ENCODE measurements around the gene COL6A3.

Gene COL6A3

GRCh38 chr2:237441605-237442274 lies 27.8 kb upstream of the COL6A3 start:
- DNase-seq, result no peak

GRCh38 chr2:237440819-237441281 lies 26.9 kb upstream of the COL6A3 start:
- DNase-seq, result no peak

DNA sequence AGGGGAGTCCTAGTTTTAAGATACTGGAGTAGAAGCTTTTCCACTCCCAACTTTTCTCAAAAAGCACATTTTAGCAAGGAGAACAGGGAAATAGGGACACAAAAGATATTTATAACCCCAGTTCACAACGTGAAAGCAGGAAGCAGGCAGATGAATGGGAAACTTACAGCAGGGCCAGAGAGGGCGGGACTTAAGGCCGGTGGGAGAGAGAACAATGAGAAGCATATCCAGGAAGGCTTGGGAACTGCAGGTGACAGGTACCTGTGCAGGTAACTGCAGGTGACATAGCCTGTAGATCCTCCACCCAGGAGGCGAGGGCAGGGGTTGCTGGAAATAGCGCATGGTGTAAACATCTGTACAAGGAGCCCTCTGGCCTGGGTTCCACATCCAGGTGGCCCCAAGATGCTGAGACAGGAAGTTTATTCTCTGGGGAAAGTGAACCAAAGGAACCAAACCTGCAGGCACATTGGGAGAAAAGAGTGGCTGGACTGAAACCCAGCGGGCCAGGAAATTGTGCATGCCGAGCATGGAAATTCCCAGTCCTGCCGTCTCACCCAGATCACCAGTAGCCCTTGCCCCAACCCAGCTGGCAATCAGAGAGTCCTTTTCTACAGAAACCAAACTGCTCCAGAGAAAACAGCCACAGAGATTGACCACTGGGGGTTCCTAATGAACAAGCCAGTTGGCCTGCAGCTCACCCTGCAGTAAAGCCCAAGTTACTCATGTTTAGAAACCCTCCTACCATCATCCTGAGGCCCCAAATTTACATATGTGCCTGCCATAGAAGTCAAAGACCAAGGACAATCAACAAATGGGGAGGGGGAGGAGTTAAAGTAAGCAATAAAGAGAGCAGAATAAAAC lies 24.3 kb upstream of the COL6A3 start:
- DNase-seq, result no peak

DNA sequence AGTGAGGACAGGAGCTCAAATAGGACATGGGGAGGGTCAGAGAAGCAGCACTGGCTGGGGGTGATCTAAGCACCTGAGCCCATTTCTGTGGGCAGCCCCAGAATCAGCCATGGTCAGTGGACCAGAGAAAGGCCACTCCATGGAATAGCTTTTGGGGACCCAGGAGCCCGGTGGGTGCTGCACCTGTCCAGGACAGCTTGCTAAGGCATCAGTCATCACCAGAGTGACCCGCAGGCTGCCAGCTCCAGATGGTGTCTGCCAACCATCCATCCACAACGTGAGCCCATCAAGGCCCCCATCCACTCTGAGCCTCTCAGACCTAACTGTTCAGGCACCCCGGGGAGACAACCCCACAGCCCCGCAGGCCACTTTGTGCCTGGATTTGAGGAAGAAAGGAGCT lies 23.6 kb upstream of the COL6A3 start:
- no peak for DNase-seq

DNA sequence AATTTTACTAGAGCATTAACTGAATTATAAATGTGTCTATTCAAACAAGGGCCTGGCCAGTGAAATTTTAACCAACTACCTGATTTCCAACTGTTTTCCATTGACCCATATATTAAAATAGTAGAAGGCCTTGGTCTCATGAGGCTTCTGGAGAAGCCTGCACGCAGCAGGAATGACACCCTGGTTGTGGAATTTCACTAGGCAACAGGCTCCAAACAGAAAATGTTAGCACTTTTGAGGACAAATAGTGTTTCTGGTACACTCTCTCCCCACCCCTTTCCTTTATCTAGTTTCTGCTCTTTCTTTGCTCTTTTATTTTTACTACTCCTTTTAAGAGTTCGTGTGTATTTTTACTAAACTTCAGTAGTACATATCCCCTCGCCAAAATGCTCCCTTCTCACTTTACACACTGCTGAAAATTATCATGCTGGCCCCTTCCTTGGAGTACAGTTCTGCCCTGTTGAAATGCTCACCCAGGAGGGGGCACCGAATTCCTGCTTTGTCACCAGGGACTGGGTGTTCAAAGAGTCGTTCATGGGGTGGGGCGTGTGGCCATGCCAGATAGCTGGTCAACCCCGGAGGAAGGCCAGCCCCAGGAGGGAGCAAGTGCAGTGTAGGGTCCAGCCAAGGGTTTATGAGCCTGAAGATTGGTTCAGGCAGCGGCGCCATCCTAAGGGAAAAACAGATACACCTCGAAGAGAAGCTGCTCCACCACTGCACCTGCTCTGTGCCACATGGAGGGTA lies 22.1 kb upstream of the COL6A3 start:
- no peak for DNase-seq

GRCh38 chr2:237434866-237435311 lies 20.9 kb upstream of the COL6A3 start:
- no peak for DNase-seq

DNA sequence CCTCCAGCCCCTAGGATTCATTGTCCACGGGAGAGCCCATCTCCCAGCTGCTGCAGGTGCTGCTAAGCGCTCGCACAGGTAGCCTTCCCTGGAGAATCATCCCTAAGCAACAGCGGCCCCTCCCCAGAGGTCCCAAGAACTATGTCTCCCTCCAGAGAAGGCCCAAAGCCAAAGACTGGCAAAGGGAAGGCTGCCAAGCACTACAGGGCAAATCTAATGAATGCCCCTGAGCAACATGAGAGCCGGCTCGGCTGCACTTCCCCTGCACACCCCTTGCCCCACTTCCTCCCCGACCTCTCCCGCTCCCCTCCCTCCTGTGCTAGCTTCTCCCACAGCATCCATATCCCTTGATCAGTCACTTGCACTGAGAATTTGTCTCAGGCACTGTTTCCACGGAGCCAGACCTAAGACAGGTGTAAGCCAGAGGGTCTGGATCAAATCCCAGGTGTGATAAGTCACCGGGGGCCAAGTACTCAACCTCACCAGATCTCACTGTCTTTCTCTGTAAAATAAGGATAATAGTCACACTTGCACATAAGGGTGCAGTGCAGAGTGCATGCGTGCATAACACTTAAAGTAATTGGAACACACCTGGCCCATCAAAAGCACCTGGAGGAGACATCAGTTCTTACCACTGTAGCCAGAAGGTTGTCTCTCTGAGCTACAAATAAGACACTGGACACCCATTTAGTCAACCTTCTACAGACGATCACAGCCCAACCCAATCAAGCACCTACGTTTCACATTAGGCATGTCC lies 20.1 kb upstream of the COL6A3 start:
- no peak for DNase-seq

GRCh38 chr2:237432484-237433092 lies 18.6 kb upstream of the COL6A3 start:
- DNase-seq, result no peak

DNA sequence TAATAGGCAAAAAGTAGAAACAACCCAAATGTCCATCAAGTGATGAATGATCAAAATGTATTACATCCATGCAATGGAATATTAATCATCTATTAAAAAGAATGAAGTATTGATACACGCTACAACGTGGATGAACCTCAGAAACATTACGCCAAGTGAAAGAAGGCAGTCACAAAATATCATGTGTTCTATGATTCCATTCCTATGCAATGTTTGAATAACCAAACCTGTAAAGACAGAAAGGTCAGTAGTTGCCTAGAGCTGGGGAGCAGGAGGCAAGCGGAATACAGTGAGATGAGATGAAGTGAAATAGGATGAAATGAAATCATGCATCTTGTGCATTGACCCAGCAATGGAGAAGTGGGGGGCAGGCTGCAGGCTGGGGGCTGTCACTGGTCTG lies 17.9 kb upstream of the COL6A3 start:
- no peak for DNase-seq

GRCh38 chr2:237431372-237431771 lies 17.4 kb upstream of the COL6A3 start:
- no peak for DNase-seq

DNA sequence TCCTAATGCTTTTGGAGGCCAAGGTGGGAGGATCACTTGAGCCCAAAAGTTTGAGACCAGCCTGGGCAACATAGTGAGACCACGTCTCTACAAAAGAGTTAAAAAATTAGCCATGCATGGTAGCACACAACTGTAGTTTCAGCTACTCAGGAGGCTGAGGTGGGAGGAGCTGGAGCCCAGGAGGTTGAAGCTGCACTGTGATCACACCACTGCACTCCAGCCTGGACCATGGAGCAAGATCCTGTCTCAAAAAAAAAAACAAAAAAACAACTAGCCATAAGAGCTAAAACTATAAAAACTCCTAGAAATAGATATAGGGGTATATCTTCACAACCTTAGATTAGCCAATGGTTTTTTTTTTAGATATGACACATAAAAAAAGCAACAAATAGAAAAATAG lies 16.9 kb upstream of the COL6A3 start:
- DNase-seq, result no peak

- no peak for DNase-seq
These were observed 15.8 kb upstream of the COL6A3 start for GRCh38 chr2:237429753-237430152.

DNA sequence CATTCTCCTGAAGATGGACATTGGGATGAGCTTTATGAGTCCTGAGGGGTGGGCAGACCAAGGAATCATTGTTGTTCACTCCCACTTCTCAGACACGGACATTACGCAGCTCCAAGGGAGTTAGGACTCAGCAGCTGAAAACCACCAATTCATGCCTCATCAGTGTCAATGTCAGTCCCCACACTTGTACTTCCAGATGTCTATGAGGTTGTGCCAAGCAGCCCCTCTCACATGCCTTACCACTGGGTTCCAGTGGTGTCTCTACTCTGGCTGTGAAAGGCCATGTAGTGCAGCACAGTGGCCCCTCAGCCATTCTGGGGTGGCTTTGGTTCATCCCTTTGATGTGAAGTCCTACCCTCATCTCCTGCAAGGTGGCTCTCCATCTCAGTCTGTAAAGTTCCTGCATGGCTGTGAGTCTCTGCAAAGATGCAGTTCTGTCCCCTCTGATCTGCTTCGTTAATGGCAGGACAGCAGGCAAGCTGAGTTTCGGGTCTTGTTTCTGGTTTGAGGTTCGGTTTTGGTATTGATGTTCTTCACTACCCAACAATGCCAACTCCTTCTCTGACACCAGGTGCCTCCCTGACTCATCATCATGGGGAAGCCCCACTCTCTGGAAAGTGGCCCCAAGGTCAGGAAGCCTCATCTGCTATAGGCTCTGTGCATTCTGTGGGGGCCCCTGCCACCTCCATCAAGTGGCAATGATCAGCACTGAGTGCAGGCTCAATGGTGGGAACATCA lies 14.0 kb upstream of the COL6A3 start:
- no peak for DNase-seq

DNA sequence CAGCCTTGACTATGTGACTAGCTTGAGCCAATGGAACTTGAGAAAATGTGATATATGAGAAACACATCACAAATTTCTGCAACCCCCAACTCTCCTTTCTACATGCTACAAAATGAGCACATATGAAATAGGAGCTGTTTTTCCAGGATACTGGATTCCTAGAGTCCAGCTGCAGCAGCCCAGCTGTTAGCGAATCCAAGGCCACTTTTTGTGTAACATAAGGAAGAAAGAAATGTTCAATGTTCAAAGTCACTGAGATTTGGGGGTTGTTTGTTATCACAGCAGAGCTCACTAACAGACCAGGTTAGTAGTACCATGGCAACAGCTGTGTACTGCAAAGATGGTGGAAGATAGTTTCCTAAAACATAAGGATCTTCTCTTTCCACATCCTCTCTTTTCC lies 12.6 kb upstream of the COL6A3 start:
- no peak for DNase-seq

GRCh38 chr2:237425320-237425719 lies 11.4 kb upstream of the COL6A3 start:
- DNase-seq, result no peak

- no peak for DNase-seq
These were observed 10.6 kb upstream of the COL6A3 start for GRCh38 chr2:237424544-237424943.

DNA sequence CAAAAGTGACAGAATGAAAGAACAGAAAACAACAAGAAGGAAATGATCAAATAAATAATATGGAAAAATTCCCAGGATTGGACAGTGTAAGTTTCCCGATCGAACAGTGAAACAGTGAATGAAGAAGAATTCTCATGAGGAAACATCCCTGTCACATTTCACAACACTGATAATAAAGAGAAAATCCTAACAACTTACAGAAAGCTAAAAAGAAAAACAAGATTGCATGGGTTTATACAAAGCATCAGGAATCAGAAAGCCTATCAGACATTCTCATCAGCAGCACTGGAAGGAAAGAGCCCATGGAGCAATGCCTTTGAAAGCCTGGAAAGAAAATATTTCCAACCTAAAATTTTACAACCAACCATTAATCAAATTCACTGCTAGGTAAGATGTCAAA lies 9.9 kb upstream of the COL6A3 start:
- no peak for DNase-seq

- no peak for DNase-seq
These were observed 8.3 kb upstream of the COL6A3 start for GRCh38 chr2:237422309-237422708.

DNA sequence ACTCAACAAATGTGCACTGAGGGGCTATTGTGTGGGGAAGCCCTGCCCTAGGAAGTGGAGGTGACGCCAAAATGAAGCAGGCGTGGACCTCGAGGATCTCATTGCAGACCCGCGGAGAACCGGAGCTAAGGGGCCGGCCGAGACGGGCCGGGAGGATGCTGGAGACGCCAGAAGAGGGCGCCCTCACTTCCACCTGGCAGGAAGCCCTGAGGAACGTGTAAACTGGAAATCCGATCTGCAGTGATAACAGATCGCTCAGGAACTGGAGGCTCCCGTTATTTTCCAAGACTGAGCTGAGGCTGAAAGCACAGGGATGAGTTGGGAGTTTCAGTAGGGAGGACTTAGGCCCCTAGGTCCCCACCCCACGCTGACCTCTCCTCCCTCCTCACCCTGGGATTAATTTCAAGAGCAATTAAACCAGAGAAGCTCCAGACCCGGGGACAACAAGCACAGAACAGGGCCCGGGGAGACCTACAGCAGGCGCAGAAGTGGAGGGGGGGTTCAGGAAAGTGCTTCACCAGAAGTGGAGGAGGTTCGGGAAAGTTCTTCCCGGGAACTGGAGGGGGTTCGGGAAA lies 7.7 kb upstream of the COL6A3 start:
- no peak for DNase-seq

DNA sequence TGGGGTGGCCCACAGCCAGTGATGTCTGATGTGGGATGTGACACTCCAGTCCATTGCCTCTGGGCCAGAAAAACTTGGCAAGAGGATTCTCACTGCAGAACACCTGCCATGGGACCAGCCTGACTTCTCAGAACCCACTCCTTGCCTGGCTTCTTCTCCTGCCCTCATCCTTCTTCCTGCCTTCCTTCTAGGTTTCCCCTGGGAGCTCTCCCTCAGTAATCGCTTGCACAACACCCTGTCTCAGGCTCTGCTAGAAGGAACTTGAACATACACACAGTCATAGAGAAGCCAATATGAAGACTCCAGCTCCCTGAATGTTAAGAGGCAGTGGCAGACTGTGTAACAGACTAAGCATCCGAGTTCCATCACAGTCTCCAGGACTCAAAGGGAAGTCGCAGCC lies 4.3 kb upstream of the COL6A3 start:
- DNase-seq, result no peak

All from NCI-H187 (cell line).